ENCODE measurements around the gene ATL3.

ATL3 gene

GRCh38 chr11:63623513-63624140 is 47.5 kb downstream of the ATL3 start:
- no peak overlapping the region for H2AFZ ChIP-seq (ENCODE audit: low read depth, low read length)
- no peaks in the 10 kb centered on the region for H3K79me2 ChIP-seq (ENCODE audit: insufficient read depth, low read length)
- no peak overlapping the region for H3K27ac ChIP-seq (ENCODE audit: low read length)
- ATAC-seq (ENCODE audit: insufficient read depth, low read depth) (peak; percentile 33), DNase-seq (no peak)
- no peak overlapping the region for H3K4me2 ChIP-seq (ENCODE audit: insufficient read depth, low read length)
- no peaks in the 10 kb centered on the region for H4K20me1 ChIP-seq (ENCODE audit: insufficient read depth, low read length)
- H3K36me3 ChIP-seq (ENCODE audit: insufficient read depth, low read length), result peaks cover 9% of the 10 kb centered on the region; the same call in 1 of the 2 replicates
- H3K27me3 ChIP-seq (ENCODE audit: insufficient read depth, low read length, poor library complexity), result no peaks in the 10 kb centered on the region
- H3K9ac ChIP-seq (ENCODE audit: low read depth, low read length), result no peak overlapping the region
- no peaks in the 10 kb centered on the region for H3K9me3 ChIP-seq (ENCODE audit: insufficient read depth, low read length, severe bottlenecking)
- H3K4me1 ChIP-seq (ENCODE audit: insufficient read depth, low read length), result peaks cover 3% of the 10 kb centered on the region; the same call in 1 of the 2 replicates
- no peak overlapping the region for H3K4me3 ChIP-seq (ENCODE audit: low read depth in 1 of 2, low read length in 2 of 2)
- no peak for TF ChIP-seq EZH2 (IDR thresholded peaks at IDR 0.05; ENCODE audit: borderline replicate concordance, low read depth, low read length, severe bottlenecking)
- TF ChIP-seq, protein P1, sequence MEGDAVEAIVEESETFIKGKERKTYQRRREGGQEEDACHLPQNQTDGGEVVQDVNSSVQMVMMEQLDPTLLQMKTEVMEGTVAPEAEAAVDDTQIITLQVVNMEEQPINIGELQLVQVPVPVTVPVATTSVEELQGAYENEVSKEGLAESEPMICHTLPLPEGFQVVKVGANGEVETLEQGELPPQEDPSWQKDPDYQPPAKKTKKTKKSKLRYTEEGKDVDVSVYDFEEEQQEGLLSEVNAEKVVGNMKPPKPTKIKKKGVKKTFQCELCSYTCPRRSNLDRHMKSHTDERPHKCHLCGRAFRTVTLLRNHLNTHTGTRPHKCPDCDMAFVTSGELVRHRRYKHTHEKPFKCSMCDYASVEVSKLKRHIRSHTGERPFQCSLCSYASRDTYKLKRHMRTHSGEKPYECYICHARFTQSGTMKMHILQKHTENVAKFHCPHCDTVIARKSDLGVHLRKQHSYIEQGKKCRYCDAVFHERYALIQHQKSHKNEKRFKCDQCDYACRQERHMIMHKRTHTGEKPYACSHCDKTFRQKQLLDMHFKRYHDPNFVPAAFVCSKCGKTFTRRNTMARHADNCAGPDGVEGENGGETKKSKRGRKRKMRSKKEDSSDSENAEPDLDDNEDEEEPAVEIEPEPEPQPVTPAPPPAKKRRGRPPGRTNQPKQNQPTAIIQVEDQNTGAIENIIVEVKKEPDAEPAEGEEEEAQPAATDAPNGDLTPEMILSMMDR (IDR thresholded peaks at IDR 0.05; ENCODE audit: borderline replicate concordance, extremely low read depth, low read length, poor library complexity, severe bottlenecking), result no peak

- no peak for DNase-seq
- Histone ChIP-seq H3K79me2 (ENCODE audit: insufficient read depth, low read length) (no peaks in the 10 kb centered on the region), H3K9ac (ENCODE audit: low read depth, low read length) (no peak overlapping the region), H3K4me1 (ENCODE audit: insufficient read depth, low read length) (peaks cover 3% of the 10 kb centered on the region; the same call in 1 of the 2 replicates), H3K4me2 (ENCODE audit: insufficient read depth, low read length) (no peak overlapping the region), H4K20me1 (ENCODE audit: insufficient read depth, low read length) (no peaks in the 10 kb centered on the region), H3K9me3 (ENCODE audit: insufficient read depth, low read length, severe bottlenecking) (no peaks in the 10 kb centered on the region), H3K36me3 (ENCODE audit: insufficient read depth, low read length) (no peaks in the 10 kb centered on the region), H2AFZ (ENCODE audit: low read depth, low read length) (no peak overlapping the region), H3K4me3 (ENCODE audit: low read depth in 1 of 2, low read length in 2 of 2) (no peak overlapping the region), H3K27ac (ENCODE audit: low read length) (no peak overlapping the region), H3K27me3 (ENCODE audit: insufficient read depth, low read length, poor library complexity) (no peaks in the 10 kb centered on the region)
- no peak for ATAC-seq (ENCODE audit: insufficient read depth, low read depth)
- TF ChIP-seq, protein P1 (IDR thresholded peaks at IDR 0.05; ENCODE audit: borderline replicate concordance, extremely low read depth, low read length, poor library complexity, severe bottlenecking), result no peak
- TF ChIP-seq EZH2 (IDR thresholded peaks at IDR 0.05; ENCODE audit: borderline replicate concordance, low read depth, low read length, severe bottlenecking), result no peak
These were observed 48.9 kb downstream of the ATL3 start for GRCh38 chr11:63622323-63622722.

- ATAC-seq (ENCODE audit: insufficient read depth, low read depth) (no peak), DNase-seq (no peak)
- H3K36me3 ChIP-seq (ENCODE audit: insufficient read depth, low read length), result no peaks in the 10 kb centered on the region
These were observed 50.1 kb downstream of the ATL3 start for GRCh38 chr11:63621071-63621470.

More at GRCh38 chr11:63621071-63621470, 50.1 kb downstream of the ATL3 start:
- TF ChIP-seq, protein P1 (IDR thresholded peaks at IDR 0.05; ENCODE audit: borderline replicate concordance, extremely low read depth, low read length, poor library complexity, severe bottlenecking), result no peak
- TF ChIP-seq EZH2 (IDR thresholded peaks at IDR 0.05; ENCODE audit: borderline replicate concordance, low read depth, low read length, severe bottlenecking), result no peak
- H3K27ac ChIP-seq (ENCODE audit: low read length), result no peak overlapping the region
- H3K9ac ChIP-seq (ENCODE audit: low read depth, low read length), result no peak overlapping the region
- H2AFZ ChIP-seq (ENCODE audit: low read depth, low read length), result no peak overlapping the region
- no peak overlapping the region for H3K4me2 ChIP-seq (ENCODE audit: insufficient read depth, low read length)
- no peak overlapping the region for H3K4me3 ChIP-seq (ENCODE audit: low read depth in 1 of 2, low read length in 2 of 2)
- H3K4me1 ChIP-seq (ENCODE audit: insufficient read depth, low read length), result peaks cover 3% of the 10 kb centered on the region; the same call in 1 of the 2 replicates
- no peaks in the 10 kb centered on the region for H3K79me2 ChIP-seq (ENCODE audit: insufficient read depth, low read length)
- H3K9me3 ChIP-seq (ENCODE audit: insufficient read depth, low read length, severe bottlenecking), result no peaks in the 10 kb centered on the region
- H3K27me3 ChIP-seq (ENCODE audit: insufficient read depth, low read length, poor library complexity), result no peaks in the 10 kb centered on the region
- no peaks in the 10 kb centered on the region for H4K20me1 ChIP-seq (ENCODE audit: insufficient read depth, low read length)
